HG03159 (cell line): Measurements from ENCODE around the gene EXOC7.

ENCODE experiments used
- ATAC-seq: cut with Tn5 transposase; IDR thresholded peaks from one replicate; pipeline ENCODE4 v1.9.1; 2021; ENCODE audit warnings: mild to moderate bottlenecking, moderate library complexity; ENCODE audit not compliant: unreplicated experiment

EXOC7 gene, protein sequence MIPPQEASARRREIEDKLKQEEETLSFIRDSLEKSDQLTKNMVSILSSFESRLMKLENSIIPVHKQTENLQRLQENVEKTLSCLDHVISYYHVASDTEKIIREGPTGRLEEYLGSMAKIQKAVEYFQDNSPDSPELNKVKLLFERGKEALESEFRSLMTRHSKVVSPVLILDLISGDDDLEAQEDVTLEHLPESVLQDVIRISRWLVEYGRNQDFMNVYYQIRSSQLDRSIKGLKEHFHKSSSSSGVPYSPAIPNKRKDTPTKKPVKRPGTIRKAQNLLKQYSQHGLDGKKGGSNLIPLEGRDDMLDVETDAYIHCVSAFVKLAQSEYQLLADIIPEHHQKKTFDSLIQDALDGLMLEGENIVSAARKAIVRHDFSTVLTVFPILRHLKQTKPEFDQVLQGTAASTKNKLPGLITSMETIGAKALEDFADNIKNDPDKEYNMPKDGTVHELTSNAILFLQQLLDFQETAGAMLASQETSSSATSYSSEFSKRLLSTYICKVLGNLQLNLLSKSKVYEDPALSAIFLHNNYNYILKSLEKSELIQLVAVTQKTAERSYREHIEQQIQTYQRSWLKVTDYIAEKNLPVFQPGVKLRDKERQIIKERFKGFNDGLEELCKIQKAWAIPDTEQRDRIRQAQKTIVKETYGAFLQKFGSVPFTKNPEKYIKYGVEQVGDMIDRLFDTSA

DNA sequence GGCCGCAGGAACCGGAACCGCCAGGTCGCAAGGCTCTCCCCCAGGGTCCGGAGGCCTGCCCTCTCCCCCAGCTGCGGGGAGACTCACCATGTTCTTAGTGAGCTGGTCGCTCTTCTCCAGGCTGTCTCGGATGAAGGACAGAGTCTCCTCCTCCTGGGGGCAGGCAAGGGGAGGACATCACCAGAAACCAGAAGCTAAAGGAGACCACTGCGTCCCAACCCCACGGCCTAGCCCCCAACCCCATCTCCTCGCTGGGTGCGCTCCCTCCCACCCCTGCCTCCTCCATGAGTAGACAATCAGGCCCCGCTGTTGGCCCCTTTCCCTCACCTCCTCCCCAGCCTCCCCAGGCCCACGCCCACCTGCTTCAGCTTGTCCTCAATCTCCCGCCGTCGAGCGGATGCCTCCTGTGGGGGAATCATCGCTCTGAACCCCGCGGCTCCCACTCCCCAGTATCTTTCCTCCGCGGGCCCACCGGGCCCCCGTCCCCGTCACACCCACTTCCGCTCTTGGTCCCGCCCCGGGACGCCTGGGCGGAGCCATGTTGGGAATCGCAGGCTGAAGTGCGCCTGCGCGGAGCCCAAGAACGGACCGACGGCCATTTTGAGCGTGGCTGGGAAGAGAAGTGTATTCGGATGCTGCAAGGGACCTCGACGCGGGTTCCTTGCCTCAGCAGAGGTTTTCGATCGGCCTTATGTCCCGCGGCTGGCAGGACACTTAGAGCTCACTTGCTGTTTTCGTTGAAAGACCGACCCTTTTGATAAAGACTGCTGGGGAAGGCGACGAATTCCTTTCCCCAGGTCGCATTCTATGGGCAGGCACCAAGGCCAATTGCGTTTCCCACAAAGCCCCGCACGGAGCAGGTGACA lies at the start of gene EXOC7:
Gene EXOC7 (minus strand): TSS at position 514 of the 866 bp plus-strand sequence. CDS start 95 bp downstream, at position 419.
- peak; percentile 85 for ATAC-seq

DNA sequence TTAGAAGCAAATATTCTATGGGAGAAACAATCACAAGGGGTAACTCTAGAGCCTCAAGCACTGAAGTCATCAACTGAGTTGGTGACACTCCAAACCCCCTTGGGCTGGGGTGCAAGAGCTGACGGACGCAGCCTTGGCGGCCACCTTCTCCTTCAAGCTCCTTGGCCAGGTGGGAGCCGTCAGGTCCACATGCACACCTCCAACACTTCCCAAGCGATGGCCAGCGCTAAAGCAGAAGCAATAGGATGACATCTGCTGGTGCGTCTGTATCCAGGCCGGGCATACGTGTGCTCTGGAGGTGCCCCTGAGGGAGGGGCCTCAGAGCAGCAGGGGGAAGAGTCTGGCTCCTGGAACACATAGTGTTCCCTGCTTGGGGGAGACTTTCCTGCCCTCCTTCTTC lies 49.6 kb upstream of the EXOC7 start:
- no peak for ATAC-seq

GRCh38 chr17:76152591-76152990 lies 49.0 kb upstream of the EXOC7 start:
- ATAC-seq: no peak

- no peak for ATAC-seq
Measured at GRCh38 chr17:76151896-76152454, 48.4 kb upstream of the EXOC7 start.

GRCh38 chr17:76150712-76151622 lies 47.4 kb upstream of the EXOC7 start:
- ATAC-seq: no peak

DNA sequence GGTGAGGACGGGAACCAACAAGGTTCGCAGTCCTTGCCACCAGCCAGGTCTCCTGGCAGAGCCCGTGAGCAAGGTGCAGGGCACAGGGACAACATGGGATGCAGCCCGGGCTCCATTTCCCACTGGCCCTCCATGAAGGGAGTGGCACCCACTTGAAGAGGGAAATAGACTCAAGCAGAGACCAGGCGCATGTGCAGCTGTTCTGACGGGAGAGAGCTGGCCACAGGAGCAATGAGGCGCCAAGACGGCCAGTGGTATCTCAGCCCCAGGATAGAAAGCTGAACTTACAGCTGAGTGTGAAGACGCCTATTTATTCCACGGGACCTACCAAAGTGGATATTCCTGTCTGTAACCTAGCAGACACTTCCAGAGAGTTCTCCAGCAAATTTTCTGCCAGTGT lies 45.6 kb upstream of the EXOC7 start:
- no peak for ATAC-seq

DNA sequence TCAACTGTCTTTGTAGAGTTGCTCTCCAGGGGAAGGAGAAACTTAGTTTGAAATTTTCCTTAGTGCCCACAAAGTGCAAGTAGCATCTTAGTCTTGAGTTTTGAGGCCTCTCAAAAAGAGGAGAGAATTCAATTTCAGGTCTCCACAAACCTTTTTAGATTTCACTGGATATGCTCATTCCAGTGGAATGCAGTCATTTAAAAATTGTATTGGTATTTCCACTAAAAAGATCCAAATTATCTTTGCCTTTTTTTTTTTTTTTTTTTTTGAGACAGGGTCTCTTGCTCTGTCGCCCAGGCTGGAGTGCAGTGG lies 44.4 kb upstream of the EXOC7 start:
- ATAC-seq: no peak

GRCh38 chr17:76147211-76148014 lies 43.8 kb upstream of the EXOC7 start:
- ATAC-seq: no peak

DNA sequence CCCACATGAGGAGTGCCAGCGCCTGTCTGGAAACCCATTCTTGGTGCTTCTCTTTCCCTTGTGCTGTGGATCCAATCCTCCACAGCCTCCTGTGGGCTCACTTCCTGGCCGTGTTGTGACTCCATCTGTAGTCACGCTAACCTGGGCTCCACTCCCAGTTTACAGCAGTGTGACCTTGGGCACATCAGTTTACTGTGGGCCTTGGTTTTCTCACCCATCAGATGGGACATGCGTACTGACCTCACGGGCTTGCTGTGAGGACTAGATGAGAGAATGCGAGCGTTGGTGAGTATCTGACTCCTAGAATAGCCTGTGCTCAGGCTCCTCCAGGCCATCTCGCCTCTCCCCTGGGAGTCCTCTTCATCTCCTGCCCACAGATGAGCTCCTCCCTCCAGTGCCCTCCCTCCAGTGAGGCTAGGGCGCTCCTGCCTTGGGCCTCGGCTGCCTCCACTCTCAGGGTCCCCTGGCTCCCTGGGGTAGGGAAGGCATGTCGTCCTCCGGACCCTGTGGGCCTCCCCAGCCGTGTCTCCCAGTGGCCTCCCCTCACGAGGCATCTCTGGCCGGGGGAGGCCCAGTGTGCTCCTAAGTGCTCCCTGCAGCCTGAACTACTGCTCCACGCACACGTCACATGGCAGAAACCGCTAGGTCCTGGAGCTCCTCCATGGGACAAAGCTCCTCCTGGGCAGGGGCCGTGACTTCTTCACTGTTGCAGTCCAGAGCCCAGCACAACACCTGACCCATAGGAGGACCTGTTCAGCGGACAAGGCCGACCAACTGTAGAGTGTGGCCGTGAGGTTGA lies 42.7 kb upstream of the EXOC7 start:
- ATAC-seq: no peak

DNA sequence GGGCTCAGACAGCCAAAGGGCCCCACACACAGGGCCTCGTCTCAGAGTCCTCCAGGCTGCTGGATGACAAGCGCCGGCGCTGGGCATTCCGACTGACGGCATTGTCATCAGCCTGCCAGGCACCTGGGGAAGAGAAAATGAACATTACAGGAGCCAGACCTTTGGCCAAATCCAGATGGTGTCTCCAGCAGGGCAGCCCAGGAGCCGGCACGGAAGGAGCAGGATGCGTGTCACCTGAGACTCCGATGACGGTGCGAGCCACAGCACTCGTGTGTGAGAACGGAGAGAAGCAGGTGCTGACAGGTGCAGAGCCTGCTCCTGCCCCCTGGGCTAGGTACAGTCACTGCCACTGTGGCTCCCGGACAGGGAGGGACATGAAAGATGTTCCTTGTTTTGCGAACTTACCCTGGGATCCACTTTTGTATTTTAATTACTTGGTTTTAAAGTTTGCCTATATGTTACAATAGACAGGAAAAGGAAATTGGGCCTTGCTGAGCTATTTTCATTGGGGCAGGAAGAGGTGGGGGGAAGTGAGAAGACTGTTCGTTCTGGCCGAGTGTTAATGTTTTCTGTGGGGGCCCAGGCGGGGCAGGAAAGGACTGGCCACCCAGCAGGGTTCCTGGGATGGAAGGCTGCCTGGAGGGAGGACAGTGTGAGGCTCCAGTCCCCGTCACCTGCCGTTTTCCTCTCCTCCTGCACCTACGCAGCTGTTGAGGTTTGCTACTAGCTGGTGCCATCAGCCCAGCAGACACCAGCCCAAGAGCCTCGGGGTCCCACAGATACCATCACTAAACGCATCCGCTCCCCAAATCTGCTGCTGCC lies 41.9 kb upstream of the EXOC7 start:
- ATAC-seq: no peak

DNA sequence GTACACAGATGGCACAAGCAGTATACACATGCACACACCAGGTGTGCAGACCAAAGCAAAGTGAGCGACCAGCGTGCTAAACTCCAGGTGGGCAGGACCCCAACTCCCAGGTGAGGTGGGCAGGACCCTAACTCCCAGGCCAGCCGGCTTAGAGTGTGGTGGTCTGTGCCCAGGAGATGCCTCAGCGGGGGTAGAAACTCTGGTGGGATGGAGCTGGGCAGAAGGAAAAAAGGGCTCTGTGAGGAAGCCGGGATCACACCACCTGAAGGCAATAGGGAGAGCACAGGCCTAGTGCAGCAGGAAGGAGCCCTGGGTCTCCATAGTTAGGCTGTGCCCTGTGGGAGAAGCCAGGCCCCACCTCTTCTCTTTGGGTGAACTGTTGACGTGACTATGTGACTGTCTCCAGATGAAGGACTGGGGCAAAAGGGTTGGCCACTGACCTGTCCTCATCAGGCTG lies 39.0 kb upstream of the EXOC7 start:
- ATAC-seq: no peak

DNA sequence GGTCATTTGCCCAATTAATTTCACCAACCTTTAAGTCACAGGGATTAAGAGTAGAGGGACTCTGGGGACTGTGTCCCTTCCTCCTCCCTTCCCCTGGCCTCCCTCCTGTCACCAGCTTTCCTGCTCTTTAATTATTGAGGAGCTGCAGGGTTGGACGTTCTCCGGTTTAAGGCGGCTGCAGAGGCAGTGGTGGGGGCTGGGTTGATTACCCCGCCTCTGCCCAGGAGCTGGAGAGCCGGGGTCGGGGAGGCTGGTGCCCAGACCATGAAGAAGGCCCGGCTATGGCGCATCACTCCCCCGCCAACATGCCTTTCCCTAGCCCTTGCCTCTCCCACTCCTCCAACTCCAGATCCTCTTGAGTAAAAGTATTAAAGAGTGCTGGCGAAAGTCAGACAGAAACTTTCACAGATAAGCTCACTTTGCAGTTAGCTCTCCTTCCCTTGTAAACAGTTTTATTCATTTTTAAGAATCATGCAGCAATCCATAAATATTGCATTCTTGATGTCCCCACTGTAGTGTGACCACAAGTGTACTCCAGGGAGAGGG lies 38.5 kb upstream of the EXOC7 start:
- ATAC-seq: no peak

DNA sequence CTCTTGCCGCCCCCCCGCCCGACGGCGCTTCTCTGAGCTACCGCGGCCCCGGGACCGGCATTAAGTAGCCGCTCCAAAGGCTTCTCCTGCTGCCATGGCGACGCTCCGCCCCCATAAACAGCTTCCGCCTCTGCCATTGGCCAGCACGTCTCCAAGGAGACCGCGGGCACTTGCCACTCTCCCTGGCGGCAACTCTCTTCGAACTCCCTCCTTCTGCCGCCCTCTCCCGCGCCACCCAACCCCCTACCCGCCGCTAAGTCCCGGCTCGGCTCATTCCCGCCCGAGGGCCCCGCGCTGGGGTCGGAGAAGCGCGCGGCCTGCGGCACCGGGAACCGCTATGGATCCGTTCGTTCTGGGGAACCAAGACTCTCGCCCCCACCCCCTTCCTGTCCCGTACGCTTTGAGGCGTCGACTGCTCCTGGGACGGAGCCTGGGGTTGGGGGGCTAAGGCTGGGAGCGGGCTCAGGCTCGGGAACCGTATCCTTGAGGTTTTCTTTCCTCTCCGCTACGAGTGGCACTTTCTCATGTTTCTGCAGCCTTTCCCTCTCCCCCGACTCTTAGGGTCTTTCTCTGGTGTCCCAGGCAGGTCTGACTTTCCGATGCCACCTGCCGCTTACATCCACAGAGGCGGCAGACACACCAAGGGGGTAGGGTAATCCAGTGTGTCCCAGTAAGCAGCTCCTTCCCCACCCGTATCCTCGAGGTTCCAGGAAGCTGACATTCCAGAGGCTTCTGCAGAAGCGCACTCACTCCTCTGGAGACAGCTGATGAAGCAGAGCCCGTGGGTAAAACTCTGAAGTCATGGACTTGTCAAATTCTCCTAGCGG lies 37.8 kb upstream of the EXOC7 start, which contains the start of gene FOXJ1:
Gene FOXJ1 (minus strand): TSS at position 34 of the 827 bp plus-strand sequence. CDS start 850 bp downstream, outside the sequence.
- peak; percentile 78 for ATAC-seq

- ATAC-seq: no peak
Measured at GRCh38 chr17:76140661-76141211, 37.1 kb upstream of the EXOC7 start.

DNA sequence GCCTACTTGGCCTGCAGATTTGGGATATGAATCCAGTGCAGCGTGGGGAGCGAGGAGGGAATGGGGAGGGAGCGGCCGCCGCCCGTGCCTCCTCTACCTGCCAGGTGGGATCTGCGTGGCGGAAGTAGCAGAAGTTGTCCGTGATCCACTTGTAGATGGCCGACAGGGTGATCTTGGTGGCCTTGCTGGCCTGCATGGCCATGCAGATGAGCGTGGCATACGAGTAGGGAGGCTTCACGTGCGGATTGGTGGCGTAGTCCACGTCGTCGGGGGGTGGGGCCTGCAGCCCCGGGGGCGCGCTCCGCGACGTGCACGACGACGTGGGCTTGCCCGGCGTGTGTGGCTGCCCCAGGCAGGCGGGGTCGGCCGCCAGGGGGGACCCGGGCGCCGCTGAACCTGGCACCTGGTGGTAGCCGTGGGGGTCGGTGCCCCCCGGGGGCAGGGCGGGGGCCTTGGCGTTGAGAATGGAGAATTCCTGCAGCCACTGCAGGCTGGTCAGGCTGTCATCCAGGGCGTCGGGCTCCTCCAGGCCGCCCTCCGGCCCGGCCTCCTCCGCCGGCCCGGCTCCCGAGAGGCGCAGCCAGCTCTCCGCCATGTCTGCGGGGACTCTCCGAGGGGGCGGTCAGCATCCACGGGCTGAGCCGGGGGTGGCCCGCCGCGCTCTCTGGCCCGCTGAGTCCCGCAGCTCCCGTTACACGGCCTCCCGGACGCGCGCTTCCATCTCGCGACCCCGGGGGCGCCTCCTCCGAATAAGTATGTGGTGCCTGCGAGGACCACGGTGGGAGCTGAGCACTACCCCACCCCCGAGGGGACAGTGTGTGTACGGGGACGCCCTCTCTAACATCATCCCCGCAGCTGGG lies 36.4 kb upstream of the EXOC7 start:
- ATAC-seq: no peak
